Uterus (tissue), 2 donors: ENCODE results near the gene GYPC.

Experiments used
- CTCF ChIP-seq, 4 experiments: fragments of 200-600 bp in 2 of 4; fragments of 450-650 bp in 2 of 4; sonication (generic) in 2 of 4; IDR thresholded peaks; one replicate each; pipeline ENCODE4 v1.5.1; 2016 to 2019; ENCODE audit warnings: antibody characterized with exemption in 4 of 4, mild to moderate bottlenecking in 2 of 4, moderate library complexity in 1 of 4
- POLR2A ChIP-seq, 2 donors: fragments of 450-650 bp; IDR thresholded peaks; one replicate each; pipeline ENCODE4 v1.6.1; 2016; ENCODE audit warnings: antibody characterized with exemption in 2 of 2, mild to moderate bottlenecking in 1 of 2, moderate library complexity in 1 of 2

- no peak for TF ChIP-seq CTCF (IDR thresholded peaks at IDR 0.05)
- TF ChIP-seq POLR2A (IDR thresholded peaks at IDR 0.05) = no peak
Observed at GRCh38 chr2:126731353-126731752, 75.4 kb downstream of the GYPC start.
